B cell (primary cell): ENCODE data around the gene TCFL5.

Experiments
- CTCF ChIP-seq: fragments of 200-600 bp; IDR thresholded peaks from one replicate; pipeline ENCODE4 v1.8.0; 2022; ENCODE audit warnings: antibody characterized with exemption, mild to moderate bottlenecking
- EZH2 ChIP-seq: IDR thresholded peaks from 2 replicates; pipeline ENCODE4 v1.6.1; 2012; ENCODE audit warnings: borderline replicate concordance, low read depth, mild to moderate bottlenecking, moderate library complexity, low read length; ENCODE audit not compliant: insufficient read depth, poor library complexity, severe bottlenecking

GRCh38 chr20:62811320-62811719, 50.3 kb downstream of the TCFL5 start:
- no peak for TF ChIP-seq EZH2
- no peak for TF ChIP-seq CTCF
